Measurements from ENCODE around the gene ZMYM4.
"Not testable (repeated sequence)": the region's sequence is repeated elsewhere in the genome, so short reads cannot be mapped to it uniquely, and the experiment has no call there.

The ZMYM4 gene

DNA sequence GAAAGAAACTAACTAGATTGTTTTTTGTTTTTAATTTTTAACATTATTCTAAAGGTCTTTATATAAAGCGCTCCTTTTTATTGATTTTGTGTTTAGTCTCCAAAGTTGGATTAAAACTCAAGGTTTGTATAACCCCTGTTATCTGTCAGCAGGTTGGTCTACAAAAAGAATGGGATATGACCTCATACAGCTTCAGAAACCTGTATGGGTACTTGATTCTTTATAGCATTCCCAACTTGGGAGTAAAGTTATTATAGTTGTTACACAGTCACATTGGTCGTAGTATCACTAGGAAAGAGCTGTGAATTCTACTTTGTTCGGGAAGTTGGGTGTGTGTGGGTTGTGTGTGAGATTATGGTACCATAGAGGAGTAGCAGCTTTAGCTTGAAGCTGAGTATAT is 52.4 kb downstream of the ZMYM4 start:
- no peak for DNase-seq (ENCODE audit: extremely low read depth in 1 of 2, low read depth in 1 of 2)

- DNase-seq (ENCODE audit: extremely low read depth in 1 of 2, low read depth in 1 of 2), result no peak
These were observed 56.0 kb downstream of the ZMYM4 start for GRCh38 chr1:35324486-35324885.

GRCh38 chr1:35326246-35326866 is 57.8 kb downstream of the ZMYM4 start:
- no peak for DNase-seq (ENCODE audit: extremely low read depth in 1 of 2, low read depth in 1 of 2)

DNA sequence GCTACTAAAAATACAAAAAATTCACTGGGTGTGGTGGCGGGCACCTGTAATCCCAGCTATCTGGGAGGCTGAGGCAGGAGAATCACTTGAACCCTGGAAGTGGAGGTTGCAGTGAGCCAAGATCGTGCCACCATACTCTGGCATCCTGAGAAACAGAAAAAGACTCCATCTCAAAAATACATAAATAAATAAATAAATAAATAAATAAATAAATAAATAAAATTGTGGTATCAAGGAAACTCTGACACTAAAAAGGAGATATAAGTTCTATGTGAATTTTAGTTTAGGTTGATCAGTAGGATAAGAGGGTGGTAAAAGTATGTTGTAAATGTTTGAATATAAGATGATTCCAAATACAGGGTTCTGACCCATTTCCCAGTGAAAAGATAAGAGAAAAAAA is 63.1 kb downstream of the ZMYM4 start:
- not testable (repeated sequence) for DNase-seq (ENCODE audit: extremely low read depth in 1 of 2, low read depth in 1 of 2)

- no peak for DNase-seq (ENCODE audit: extremely low read depth in 1 of 2, low read depth in 1 of 2)
These were observed 66.0 kb downstream of the ZMYM4 start for GRCh38 chr1:35334485-35334884.

- DNase-seq (ENCODE audit: extremely low read depth in 1 of 2, low read depth in 1 of 2), result no peak
These were observed 72.0 kb downstream of the ZMYM4 start for GRCh38 chr1:35340519-35340918.

DNA sequence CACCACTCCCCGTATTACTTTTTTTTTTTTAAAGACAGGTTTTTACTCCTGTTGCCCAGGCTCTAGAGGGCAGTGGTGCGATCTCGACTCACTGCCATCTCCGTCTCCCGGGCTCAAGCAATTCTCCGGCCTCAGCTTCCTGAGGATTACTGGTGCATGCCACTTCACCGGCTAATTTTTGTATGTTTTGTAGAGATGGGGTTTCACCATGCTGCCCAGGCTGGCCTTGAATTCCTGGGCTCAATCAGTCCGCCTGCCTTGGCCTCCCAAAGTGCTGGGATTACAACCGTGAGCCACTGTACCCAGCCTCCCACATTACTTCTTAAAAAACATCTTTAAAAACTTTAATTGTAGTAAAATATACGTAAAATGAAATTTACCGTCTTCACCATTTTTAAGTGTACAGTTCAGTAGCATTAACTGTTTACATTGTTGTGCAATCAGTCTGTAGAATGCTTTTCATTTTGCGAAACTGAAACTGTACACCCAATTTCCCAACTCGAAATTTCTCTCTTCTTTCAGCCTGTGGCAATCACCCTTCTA is 77.0 kb downstream of the ZMYM4 start:
- no peak for DNase-seq (ENCODE audit: extremely low read depth in 1 of 2, low read depth in 1 of 2)

DNA sequence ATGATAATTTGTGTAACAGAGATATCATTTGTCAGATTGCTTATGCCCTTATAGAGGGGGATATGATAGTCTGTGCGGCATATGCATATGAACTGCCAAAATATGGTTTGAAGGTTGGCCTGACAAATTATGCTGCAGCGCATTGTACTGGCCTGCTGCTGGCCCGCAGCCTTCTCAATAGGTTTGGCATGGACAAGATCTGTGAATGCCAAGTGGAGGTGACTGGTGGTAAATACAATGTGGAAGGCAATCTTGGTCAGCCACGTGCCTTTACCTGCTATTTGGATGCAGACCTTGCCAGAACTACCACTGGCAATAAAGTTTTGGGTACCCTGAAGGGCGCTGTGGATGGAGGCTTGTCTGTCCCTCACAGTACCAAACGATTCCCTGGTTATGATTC is 82.4 kb downstream of the ZMYM4 start:
- DNase-seq (ENCODE audit: extremely low read depth in 1 of 2, low read depth in 1 of 2), result no peak

DNA sequence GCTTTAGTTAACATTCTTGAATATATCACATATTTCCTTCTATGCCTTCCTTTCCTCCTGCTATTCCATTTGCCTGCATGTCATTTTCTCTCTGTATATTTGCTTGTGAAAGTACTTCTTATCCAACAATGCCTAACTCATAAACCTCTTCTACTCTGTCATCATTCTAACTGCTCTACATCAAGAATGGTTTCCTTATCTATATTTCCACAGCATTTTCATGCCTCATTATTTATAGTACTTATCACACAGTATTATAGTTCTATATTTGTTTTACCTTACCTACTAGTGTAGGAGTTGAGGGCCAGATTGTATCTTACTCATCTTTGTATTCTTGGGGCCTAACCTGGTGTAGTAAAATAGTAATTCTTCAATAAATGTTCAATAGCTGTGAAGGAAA is 91.5 kb downstream of the ZMYM4 start:
- no peak for DNase-seq (ENCODE audit: extremely low read depth in 1 of 2, low read depth in 1 of 2)

- DNase-seq (ENCODE audit: extremely low read depth in 1 of 2, low read depth in 1 of 2), result no peak
These were observed 93.1 kb downstream of the ZMYM4 start for GRCh38 chr1:35361638-35362037.

DNA sequence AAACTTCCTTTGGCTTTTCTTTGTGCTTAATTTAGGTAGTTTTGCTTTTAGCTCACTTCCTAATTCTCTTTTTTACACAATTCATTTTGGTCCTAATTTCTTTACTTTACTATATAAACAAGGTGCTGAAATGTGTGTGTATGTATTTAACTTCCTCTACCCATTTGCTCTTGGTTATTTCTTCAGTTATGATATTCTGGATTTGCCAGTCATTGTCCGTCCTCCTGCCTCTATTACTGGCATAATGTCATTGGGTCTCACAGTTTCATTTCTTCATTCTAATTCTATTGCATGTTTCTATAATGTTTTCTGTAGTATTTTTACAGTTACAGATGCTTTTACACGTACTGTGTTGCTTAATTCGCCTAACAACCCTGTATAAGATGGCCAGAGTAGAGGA is 96.2 kb downstream of the ZMYM4 start:
- DNase-seq (ENCODE audit: extremely low read depth in 1 of 2, low read depth in 1 of 2), result no peak

- no peak for DNase-seq (ENCODE audit: extremely low read depth in 1 of 2, low read depth in 1 of 2)
These were observed 99.4 kb downstream of the ZMYM4 start for GRCh38 chr1:35367914-35368313.

DNA sequence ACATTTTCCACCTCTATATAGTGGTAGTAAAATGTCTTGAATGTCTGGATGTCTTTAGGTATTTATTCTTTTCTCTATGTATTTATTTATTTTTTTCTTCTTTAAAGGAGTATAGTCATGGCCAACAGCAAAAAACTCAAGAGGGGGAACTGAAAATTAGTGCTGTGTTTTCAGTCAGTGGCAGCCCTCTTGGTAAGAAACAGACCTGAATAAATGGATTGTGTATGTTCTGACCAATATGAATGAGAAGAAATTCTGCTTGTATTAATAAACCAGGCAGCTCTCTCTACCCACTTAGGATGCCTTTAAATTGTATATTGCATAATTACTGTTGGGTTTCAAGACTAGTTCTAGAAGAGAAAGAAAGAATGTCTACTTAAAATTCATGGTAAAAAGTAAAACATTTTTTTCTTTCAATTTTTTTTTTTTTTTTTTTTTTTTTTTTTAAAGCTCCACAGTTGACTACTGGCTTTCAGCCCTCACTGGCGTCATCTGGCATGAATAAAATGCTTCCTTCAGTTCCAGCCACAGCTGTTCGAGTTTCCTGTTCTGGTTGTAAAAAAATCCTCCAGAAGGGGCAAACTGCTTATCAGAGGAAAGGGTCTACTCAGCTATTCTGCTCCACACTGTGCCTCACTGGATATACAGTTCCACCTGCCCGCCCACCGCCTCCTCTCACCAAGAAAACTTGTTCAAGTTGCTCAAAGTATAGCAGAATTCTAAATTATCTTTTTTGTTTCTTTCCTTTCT is 101.6 kb downstream of the ZMYM4 start:
- no peak for DNase-seq (ENCODE audit: extremely low read depth in 1 of 2, low read depth in 1 of 2)

GRCh38 chr1:35371506-35371905 is 103.0 kb downstream of the ZMYM4 start:
- no peak for DNase-seq (ENCODE audit: extremely low read depth in 1 of 2, low read depth in 1 of 2)

- DNase-seq (ENCODE audit: extremely low read depth in 1 of 2, low read depth in 1 of 2), result no peak
These were observed 109.0 kb downstream of the ZMYM4 start for GRCh38 chr1:35377555-35377954.

DNA sequence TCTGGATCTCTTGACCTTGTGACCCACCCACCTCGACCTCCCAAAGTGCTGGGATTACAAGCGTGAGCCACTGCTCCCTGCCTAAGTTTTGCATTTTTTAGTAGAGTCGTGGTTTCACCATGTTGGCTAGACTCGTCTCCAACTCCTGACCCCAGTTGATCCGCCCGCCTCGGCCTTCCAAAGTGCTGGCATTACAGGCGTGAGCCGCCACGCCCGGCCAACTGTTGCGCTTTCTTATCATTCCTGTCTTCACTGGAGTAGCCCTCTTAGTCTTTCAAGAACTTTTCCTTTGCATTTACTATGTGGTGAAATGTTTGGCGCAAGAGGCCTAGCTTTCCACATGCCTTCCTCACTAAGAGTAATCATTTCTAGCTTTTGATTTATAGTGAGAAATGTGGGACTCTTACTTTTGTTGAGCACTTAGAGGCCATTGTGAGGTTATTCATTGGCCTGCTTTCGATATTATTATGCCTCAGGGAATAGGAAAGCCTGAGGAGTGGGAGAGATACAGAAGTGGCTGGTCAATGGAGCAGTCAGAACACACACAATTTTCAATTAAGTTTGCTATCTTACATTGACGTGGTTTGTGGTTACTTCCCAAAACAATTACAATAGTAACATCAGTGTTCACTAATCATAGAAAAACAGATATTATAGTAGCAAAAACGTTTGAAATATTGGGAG is 111.0 kb downstream of the ZMYM4 start:
- DNase-seq (ENCODE audit: extremely low read depth in 1 of 2, low read depth in 1 of 2), result no peak

GRCh38 chr1:35380111-35380510 is 111.6 kb downstream of the ZMYM4 start:
- not testable (repeated sequence) for DNase-seq (ENCODE audit: extremely low read depth in 1 of 2, low read depth in 1 of 2)

DNA sequence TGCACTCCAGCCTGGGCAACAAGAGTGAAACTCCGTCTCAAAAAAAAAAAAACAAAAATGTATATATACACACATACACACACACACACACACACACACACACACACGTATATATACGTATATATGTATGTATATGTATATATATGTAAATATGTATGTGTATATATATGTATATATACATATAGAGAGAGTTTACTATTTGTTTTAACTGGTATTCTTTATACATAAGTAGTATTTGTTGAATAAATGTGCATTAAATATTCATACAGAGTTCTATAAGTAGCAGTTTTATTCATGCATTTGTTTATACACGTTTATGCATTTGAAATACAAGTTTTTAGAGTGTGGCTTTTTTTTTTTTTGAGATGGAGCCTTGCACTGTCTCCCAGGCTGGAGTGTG is 113.6 kb downstream of the ZMYM4 start:
- DNase-seq (ENCODE audit: extremely low read depth in 1 of 2, low read depth in 1 of 2), result no peak

DNA sequence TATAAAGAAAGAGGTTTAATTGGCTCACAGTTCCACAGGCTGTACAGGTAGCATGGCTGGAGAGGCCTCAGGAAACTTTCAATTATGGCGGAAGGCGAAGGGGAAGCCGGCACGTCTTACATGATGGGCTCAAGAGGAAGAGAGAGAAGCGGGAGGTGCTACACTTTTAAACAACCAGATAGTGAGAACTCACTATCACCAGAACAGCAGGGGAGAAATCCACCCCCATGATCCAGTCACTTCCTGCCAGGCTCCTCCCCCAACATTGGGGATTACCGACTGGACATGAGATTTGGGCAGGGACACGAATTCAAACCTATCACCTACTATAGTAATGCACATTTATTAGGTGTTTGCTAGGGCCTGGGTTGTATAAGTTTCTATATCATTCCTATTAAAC is 117.8 kb downstream of the ZMYM4 start:
- no peak for DNase-seq (ENCODE audit: extremely low read depth in 1 of 2, low read depth in 1 of 2)

DNA sequence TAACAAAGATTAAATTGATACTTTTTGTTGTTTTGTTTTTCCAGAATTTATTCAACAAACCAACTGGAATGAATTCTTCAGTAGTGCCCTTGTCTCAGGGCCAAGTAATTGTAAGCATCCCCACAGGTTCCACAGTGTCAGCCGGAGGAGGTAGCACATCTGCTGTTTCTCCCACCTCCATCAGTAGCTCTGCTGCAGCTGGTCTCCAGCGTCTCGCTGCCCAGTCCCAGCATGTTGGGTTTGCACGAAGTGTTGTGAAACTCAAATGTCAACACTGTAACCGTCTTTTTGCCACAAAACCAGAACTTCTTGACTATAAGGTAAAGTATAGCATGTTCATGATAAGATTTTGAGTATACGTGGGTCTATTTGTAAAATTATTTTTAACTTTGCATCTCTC is 118.5 kb downstream of the ZMYM4 start:
- no peak for DNase-seq (ENCODE audit: extremely low read depth in 1 of 2, low read depth in 1 of 2)

GRCh38 chr1:35390600-35391494 is 122.3 kb downstream of the ZMYM4 start:
- no peak for DNase-seq (ENCODE audit: extremely low read depth in 1 of 2, low read depth in 1 of 2)
